Epithelial cell of proximal tubule (primary cell): ENCODE data around the gene BMP8A. TPM values are rescaled to one million over a fixed set of nuclear protein-coding genes. Genes with fewer than 3 reads are reported as not detected.
"Not testable (repeated sequence)": the region's sequence is repeated elsewhere in the genome, so short reads cannot be mapped to it uniquely, and the experiment has no call there.

Source experiments
- DNase-seq: peaks from one replicate; pipeline ENCODE4 v3.0.0-alpha.2; 2011; ENCODE audit warnings: low read depth
- H3K4me3 ChIP-seq: 2 replicates; pipeline ENCODE4 v1.5.1; 2011; ENCODE audit warnings: low read depth, mild to moderate bottlenecking, low read length
- total RNA-seq: library from RNA; depleted of rRNA; stranded (reverse); fragments of >200 nt; gene quantifications from 2 replicates; pipeline ENCODE4 v1.2.3, GENCODE V29; 2015
- TF ChIP-seq, protein P1 (sequence below): conservative IDR thresholded peaks from 2 replicates; pipeline ENCODE4 v1.5.1; 2012; ENCODE audit warnings: low read depth, mild to moderate bottlenecking, low read length

BMP8A gene
- total RNA-seq, 1 donor from 2014 or later: not detected

- TF ChIP-seq, protein P1, sequence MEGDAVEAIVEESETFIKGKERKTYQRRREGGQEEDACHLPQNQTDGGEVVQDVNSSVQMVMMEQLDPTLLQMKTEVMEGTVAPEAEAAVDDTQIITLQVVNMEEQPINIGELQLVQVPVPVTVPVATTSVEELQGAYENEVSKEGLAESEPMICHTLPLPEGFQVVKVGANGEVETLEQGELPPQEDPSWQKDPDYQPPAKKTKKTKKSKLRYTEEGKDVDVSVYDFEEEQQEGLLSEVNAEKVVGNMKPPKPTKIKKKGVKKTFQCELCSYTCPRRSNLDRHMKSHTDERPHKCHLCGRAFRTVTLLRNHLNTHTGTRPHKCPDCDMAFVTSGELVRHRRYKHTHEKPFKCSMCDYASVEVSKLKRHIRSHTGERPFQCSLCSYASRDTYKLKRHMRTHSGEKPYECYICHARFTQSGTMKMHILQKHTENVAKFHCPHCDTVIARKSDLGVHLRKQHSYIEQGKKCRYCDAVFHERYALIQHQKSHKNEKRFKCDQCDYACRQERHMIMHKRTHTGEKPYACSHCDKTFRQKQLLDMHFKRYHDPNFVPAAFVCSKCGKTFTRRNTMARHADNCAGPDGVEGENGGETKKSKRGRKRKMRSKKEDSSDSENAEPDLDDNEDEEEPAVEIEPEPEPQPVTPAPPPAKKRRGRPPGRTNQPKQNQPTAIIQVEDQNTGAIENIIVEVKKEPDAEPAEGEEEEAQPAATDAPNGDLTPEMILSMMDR: no peak
- H3K4me3 ChIP-seq: peak overlapping the region; percentile 33
- DNase-seq: no peak
Measured at GRCh38 chr1:39490596-39491145, 765 bp upstream of the BMP8A start.

DNA sequence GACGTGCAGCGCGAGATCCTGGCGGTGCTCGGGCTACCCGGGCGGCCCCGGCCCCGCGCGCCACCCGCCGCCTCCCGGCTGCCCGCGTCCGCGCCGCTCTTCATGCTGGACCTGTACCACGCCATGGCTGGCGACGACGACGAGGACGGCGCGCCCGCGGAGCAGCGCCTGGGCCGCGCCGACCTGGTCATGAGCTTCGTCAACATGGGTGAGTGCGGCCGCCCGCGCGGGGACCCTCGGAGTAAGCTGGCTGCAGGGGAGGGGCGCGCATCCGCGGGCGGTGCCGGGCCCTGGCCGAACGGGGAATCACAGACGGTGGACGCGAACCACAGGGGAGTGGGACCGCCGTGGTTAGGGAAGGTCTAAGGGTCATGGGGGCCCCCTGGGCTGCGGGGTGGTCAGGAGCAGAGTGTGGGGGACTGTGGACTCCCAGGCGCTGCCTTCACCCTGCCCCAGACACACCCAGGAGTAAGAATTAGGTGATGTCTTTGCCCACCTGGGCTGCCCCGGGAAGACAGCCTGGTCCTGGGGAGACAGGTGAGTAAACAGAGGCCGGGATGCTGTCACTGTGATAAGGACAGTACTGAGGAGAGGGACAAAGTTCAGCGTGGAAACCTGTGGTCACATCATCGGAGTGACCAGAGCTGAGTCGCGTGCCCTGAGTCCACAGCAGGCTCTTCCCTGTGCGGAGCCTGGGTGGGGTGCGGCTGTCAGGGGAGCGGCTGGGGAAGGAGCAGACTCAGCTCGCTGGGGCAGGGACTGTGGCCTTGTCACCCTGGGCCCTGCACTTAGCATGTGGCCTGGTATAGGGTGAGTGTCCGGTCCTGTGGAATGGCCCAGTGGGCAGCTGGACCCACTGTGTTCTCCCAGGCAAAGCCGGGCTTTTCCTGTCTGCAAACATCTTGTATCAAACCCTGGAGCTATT is 944 bp downstream of the BMP8A start:
- not testable (repeated sequence) for H3K4me3 ChIP-seq, DNase-seq

- DNase-seq, H3K4me3 ChIP-seq: not testable (repeated sequence)
Measured at GRCh38 chr1:39493043-39493810, 1.8 kb downstream of the BMP8A start.

DNA sequence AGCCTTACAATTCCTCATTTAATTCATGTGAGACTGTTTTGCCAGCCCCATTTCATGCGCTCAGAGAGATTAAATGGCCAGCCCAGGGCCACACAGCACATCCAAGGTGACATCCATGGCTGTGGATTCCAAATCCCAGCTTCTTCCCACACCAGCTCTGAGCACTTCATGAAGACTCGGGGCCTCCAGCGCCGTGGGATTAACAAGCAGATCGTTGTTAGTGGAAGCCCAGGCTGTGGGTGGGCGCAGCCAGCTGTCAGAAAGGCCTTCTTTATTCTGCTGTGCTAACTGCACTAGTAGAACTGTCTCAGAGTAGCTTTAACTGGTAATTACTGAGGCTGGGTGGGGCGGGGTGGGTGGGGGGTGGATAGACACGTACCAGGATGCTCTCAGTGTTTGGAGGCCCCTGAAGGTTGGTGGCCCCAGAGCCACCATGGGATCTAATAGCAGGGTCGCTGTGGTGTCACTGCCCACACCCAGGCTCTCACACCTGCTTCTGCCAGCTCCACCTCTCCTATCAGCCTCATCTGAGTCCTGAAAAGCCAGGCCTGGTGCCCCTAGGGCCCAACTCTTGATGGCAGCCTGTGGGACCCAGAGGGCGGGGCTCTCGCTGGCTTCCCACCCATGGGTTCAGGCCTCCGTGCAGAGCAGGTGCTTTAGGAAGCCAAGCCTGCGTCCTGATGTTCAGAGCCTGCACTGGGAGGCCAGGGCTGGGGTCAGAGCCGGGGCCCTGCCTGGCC is 3.4 kb downstream of the BMP8A start:
- H3K4me3 ChIP-seq: no peak overlapping the region
- TF ChIP-seq, protein P1: no peak
- no peak for DNase-seq

DNA sequence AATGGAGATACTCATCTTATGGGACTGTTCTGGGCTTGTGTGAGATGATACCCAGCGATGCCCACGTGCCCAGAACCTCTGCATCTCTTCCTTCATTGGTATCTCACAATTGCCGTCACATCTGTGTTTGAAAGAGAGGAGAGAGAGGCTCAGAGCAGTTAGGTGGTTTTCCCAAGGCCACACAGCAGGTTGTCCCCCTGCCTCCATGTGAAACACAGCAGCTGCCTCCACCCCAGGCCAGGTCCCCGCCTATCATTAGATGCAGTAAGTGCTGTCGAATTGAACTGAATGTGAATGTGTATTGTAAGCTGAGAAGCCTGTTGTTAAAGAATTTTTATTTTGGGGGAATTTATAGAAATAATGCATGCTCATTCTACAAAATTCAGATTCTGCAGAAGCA is 5.1 kb downstream of the BMP8A start:
- H3K4me3 ChIP-seq, DNase-seq: not testable (repeated sequence)

DNA sequence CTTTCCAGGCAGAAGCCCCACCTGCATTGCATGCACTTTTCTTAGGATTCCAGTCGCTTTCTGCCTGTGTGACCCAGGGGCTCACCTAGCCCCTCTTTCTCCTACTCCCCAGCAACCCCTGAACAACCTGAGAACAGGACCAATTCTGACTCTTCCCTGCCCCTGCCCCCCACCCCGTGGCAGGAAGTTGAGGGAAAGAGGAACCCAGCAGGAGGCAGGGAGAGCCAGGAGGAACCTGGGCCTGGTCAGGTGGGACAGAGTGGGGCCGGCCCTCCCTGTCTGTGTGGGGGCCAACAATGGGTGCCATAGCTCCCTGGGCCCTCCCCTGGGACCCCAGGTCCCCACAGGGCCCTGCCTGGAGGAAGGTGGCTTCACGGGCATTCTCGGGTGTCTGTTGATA is 6.1 kb downstream of the BMP8A start:
- TF ChIP-seq, protein P1: no peak

GRCh38 chr1:39498096-39498710 is 6.8 kb downstream of the BMP8A start:
- DNase-seq: not testable (repeated sequence)

More for the DNA sequence above, 6.1 kb downstream of the BMP8A start:
- H3K4me3 ChIP-seq: no peak overlapping the region
- DNase-seq: no peak

GRCh38 chr1:39498821-39499220 is 7.4 kb downstream of the BMP8A start:
- not testable (repeated sequence) for H3K4me3 ChIP-seq, DNase-seq

More at GRCh38 chr1:39498096-39498710, 6.8 kb downstream of the BMP8A start:
- not testable (repeated sequence) for H3K4me3 ChIP-seq

- DNase-seq: no peak
- TF ChIP-seq, protein P1: no peak
- H3K4me3 ChIP-seq: no peak overlapping the region
Measured at GRCh38 chr1:39499668-39500067, 8.2 kb downstream of the BMP8A start.
